Cardiac muscle cell (in vitro differentiated cells and primary cell): ENCODE measurements around the gene SKI. TPM values are rescaled to one million over a fixed set of nuclear protein-coding genes. Genes with fewer than 3 reads are reported as not detected.
A peak's percentile ranks its signal among the peaks of the same experiment; 100 is the strongest.

Experiments
- DNase-seq, 2 donors: peaks; one replicate each; pipeline versions ENCODE4 v3.0.0 to v3.0.0-alpha.2; 2010 to 2017; ENCODE audit warnings: low read depth in 1 of 2, low spot score in 1 of 2
- H3K27ac ChIP-seq: fragments of 200-600 bp; sonication (generic); 2 replicates; pipeline ENCODE4 v1.5.1; 2016
- H3K27me3 ChIP-seq: fragments of 200-600 bp; sonication (generic); 2 replicates; pipeline ENCODE4 v1.6.0; 2016; ENCODE audit warnings: control low read depth
- H3K36me3 ChIP-seq: fragments of 200-600 bp; sonication (generic); 2 replicates; pipeline ENCODE4 v1.5.1; 2016; ENCODE audit warnings: control low read depth
- H3K4me1 ChIP-seq: fragments of 200-600 bp; sonication (generic); 2 replicates; pipeline ENCODE4 v1.8.1; 2017; ENCODE audit warnings: low read depth, mild to moderate bottlenecking, mixed run types
- H3K4me3 ChIP-seq: fragments of 200-600 bp; sonication (generic); 2 replicates; pipeline ENCODE4 v1.5.1; 2016; ENCODE audit warnings: mild to moderate bottlenecking
- H3K9me3 ChIP-seq: fragments of 200-600 bp; sonication (generic); 2 replicates; pipeline ENCODE4 v1.5.1; 2017; ENCODE audit warnings: low read depth, mild to moderate bottlenecking, control low read depth
- CTCF ChIP-seq: IDR thresholded peaks from 2 replicates; pipeline ENCODE4 v1.5.1; 2012; ENCODE audit warnings: low read depth, mild to moderate bottlenecking, low read length
- polyA plus RNA-seq: library from polyadenylated mRNA; unstranded; fragments of >200 nt; fragmentation: Nextera tagmentation; extraction: Ambion mirVana; gene quantifications from 2 replicates; pipeline ENCODE4 v1.2.1, GENCODE V29; 2016
- total RNA-seq: library from RNA; depleted of rRNA; stranded (reverse); fragments of >200 nt; gene quantifications from 2 replicates; pipeline ENCODE4 v1.2.3, GENCODE V29; 2016

The SKI gene
- total and polyA plus RNA-seq, 2 experiments from 2014 or later, result 2.7 to 31.9 TPM

DNA sequence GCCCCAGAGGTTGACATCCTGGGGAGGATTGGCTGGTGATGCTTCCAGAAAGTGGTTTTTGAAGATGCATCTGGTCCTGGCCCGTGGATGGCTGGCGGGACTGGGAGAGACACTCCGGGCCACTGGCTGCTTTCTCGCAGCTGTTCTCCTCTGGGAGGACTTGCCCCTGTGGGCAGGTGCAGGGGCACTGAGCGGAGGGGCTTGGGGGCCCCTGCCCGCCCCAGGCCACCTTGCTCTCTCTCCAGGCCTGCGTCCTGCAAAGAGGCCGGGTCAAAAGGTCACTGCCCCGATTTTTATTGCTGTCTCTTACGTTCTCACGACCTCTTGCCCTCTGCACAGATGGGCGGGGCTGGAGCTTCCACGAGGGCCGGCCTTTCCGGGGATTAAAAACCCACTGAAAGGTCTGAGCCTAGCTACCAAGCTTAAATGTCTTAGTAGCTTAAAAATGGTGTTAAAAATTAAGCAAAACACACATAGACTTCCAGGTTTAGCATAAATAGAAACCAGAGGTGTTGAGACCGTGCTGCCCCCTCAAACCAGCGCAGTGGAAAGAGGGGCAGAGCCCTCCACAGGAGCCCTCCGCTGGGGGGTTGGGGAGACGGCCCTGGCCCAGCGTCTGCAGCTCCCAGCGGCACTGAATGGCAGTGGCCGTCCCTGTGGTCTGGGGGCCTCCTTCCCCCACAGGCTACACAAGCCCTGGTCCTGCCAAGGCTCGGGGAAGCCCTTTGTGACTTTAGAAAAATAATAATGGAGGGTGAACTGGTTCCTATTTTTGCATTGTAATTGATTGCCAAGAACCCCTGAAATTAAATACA lies 43.9 kb downstream of the SKI start:
- Histone ChIP-seq H3K36me3 (no peaks in the 10 kb centered on the region), H3K27me3 (no peaks in the 10 kb centered on the region), H3K4me1 (peaks cover 48% of the 10 kb centered on the region), H3K4me3 (no peak overlapping the region), H3K9me3 (no peaks in the 10 kb centered on the region), H3K27ac (peak overlapping the region; percentile 76)
- no peak for DNase-seq
- TF ChIP-seq CTCF, result no peak

GRCh38 chr1:2272686-2273400 lies 44.7 kb downstream of the SKI start:
- no peak for DNase-seq
- TF ChIP-seq CTCF, result no peak
- H3K27ac ChIP-seq, result peak overlapping the region; percentile 76
- H3K27me3 ChIP-seq, result no peaks in the 10 kb centered on the region
- H3K9me3 ChIP-seq, result no peaks in the 10 kb centered on the region
- peaks cover 48% of the 10 kb centered on the region for H3K4me1 ChIP-seq
- no peak overlapping the region for H3K4me3 ChIP-seq
- H3K36me3 ChIP-seq, result no peaks in the 10 kb centered on the region

DNA sequence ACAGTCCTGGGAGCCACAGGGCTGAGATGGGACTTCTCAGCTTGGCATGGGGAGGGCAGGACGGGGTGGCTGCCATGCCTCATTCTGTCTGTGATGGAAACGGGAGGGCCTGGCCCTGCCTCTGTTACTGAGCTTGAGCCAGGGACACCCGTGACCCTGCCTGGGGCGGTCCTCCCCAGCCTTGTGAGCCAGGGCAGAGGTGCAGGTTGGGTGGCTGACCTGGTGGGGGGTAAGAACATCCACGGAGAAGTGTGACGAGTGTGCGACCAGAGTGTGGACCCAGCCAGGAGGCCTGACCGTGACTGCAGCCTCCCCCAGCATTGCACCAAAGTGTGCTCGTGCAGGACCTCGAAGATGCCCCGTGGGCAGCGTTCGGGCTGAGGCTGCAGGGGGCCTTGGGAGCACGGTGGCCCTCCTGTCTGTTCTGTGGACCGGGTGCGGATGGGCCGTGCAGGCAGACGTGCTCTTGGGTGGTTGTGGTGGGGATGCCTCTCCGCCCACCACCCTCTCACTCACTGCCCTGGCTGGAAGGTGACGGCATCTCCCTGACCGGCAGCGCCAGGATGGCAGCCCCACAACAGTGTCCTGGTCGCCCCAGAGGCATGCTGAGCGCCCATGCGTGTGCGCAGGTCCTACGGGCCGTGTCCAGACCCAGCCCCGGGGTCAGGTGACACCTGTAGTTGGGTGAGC lies 45.4 kb downstream of the SKI start:
- no peak overlapping the region for H3K27ac ChIP-seq
- no peaks in the 10 kb centered on the region for H3K9me3 ChIP-seq
- H3K4me3 ChIP-seq, result no peak overlapping the region
- H3K4me1 ChIP-seq, result peaks cover 51% of the 10 kb centered on the region
- TF ChIP-seq CTCF, result no peak
- no peak for DNase-seq
- H3K36me3 ChIP-seq, result no peaks in the 10 kb centered on the region
- H3K27me3 ChIP-seq, result no peaks in the 10 kb centered on the region

DNA sequence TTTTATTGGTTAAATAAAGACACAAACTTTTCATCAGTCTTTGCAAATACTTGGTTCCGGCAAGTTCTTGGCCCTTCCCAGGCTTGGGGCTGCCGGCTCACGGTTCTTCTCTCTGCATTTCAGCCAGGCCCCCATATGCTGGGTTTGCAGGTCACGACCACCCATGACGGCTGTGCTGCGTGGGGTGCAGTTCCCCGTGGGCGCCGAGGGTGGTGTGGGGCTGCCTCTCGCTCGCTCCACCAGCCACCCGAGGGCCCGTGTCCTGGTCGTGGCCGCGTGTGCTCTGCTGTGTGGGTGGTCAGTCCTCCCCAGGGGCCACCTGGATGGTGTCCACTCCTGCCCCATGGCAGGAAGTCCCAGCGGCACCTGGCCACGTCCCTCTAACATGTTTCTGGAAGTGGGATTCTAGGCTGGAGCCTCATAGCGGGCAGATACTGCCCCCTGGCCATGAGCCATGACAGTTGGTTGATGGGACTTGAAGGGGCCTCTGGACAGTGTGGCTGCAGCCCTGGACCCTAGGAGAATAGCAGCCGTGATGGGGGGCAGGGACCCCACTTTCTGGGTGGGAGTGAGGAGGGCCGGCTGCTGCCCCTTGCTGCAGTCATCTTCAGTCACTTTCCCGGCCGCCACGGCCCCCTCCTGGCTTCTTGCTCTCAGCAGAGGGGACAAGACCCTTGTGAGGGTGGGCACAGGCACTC lies 46.3 kb downstream of the SKI start:
- TF ChIP-seq CTCF, result no peak
- H3K4me1 ChIP-seq, result peaks cover 58% of the 10 kb centered on the region
- peak overlapping the region; percentile 84 for H3K27ac ChIP-seq
- no peaks in the 10 kb centered on the region for H3K27me3 ChIP-seq
- H3K36me3 ChIP-seq, result no peaks in the 10 kb centered on the region
- no peak for DNase-seq
- H3K9me3 ChIP-seq, result no peaks in the 10 kb centered on the region
- H3K4me3 ChIP-seq, result no peak overlapping the region

GRCh38 chr1:2274929-2275475 lies 46.9 kb downstream of the SKI start:
- Histone ChIP-seq H3K36me3 (no peaks in the 10 kb centered on the region), H3K4me3 (no peak overlapping the region), H3K4me1 (peaks cover 57% of the 10 kb centered on the region), H3K27ac (peak overlapping the region; percentile 84), H3K27me3 (no peaks in the 10 kb centered on the region), H3K9me3 (no peaks in the 10 kb centered on the region)
- no peak for TF ChIP-seq CTCF
- no peak for DNase-seq
